HepG2 (cell line): ENCODE data around the gene FAM174C. TPM values are rescaled to one million over a fixed set of nuclear protein-coding genes. Genes with fewer than 3 reads are reported as not detected.

ENCODE experiments used
- AGO2 ChIP-seq: fragments of 200-400 bp; formaldehyde crosslinking; optimal IDR thresholded peaks from 2 replicates; pipeline ENCODE3; 2017; ENCODE audit warnings: mild to moderate bottlenecking, low read depth, low read length, moderate library complexity
- ARID3A ChIP-seq: IDR thresholded peaks from 2 replicates; pipeline ENCODE4 v1.6.1; 2012; ENCODE audit warnings: low read depth, low read length, improper control_type of control experiment
- GATA4 ChIP-seq: sonication (generic); IDR thresholded peaks from 2 replicates; pipeline ENCODE4 v1.6.1; 2016; ENCODE audit warnings: antibody characterized with exemption, low read depth, borderline replicate concordance
- KAT2B ChIP-seq: fragments of 150-350 bp; IDR thresholded peaks from 2 replicates; pipeline ENCODE4 v1.6.1; 2014; ENCODE audit warnings: low read depth, low read length, borderline replicate concordance
- KMT2A ChIP-seq: sonication (generic); formaldehyde crosslinking; IDR thresholded peaks from 2 replicates; pipeline ENCODE4 v1.4.0; 2020; ENCODE audit warnings: missing genetic modification reagents
- MLX ChIP-seq: IDR thresholded peaks from 2 replicates; pipeline ENCODE4 v1.6.1; 2016
- NR2F1 ChIP-seq, 2 experiments: fragments of 450-650 bp in 1 of 2; formaldehyde crosslinking in 1 of 2; IDR thresholded peaks; 2 replicates each; pipeline versions ENCODE4 v1.5.0 to v1.6.1; 2016 to 2020; ENCODE audit warnings: mild to moderate bottlenecking in 1 of 2, missing compliant biosample characterization in 1 of 2, missing genetic modification reagents in 1 of 2, moderate library complexity in 1 of 2
- SKI ChIP-seq: fragments of 450-650 bp; IDR thresholded peaks from one replicate; pipeline ENCODE4 v1.6.1; 2018; ENCODE audit warnings: mild to moderate bottlenecking; ENCODE audit not compliant: partially characterized antibody
- SMARCC2 ChIP-seq: fragments of 450-650 bp; IDR thresholded peaks from 2 replicates; pipeline ENCODE4 v1.6.1; 2017; ENCODE audit warnings: antibody characterized with exemption, mild to moderate bottlenecking
- TEF ChIP-seq: sonication (generic); formaldehyde crosslinking; IDR thresholded peaks from 2 replicates; pipeline ENCODE4 v1.5.0; 2020; ENCODE audit warnings: missing genetic modification reagents
- USF2 ChIP-seq, 2 experiments: sonication (generic) in 1 of 2; formaldehyde crosslinking in 1 of 2; IDR thresholded peaks; 2 replicates each; pipeline versions ENCODE4 v1.5.1 to v1.6.1; 2011 to 2020; ENCODE audit warnings: borderline replicate concordance in 1 of 2, low read depth in 1 of 2, low read length in 1 of 2, mild to moderate bottlenecking in 1 of 2, missing genetic modification reagents in 1 of 2, moderate library complexity in 1 of 2
- ZBED4 ChIP-seq: sonication (generic); formaldehyde crosslinking; IDR thresholded peaks from 2 replicates; pipeline ENCODE4 v1.4.0; 2020; ENCODE audit warnings: missing genetic modification reagents, borderline replicate concordance
- ZBTB21 ChIP-seq: sonication (generic); formaldehyde crosslinking; IDR thresholded peaks from 2 replicates; pipeline ENCODE4 v1.4.0; 2020; ENCODE audit warnings: missing genetic modification reagents
- ZNF143 ChIP-seq: sonication (generic); formaldehyde crosslinking; IDR thresholded peaks from 2 replicates; pipeline ENCODE4 v1.4.0; 2020; ENCODE audit warnings: missing genetic modification reagents
- ZNF18 ChIP-seq: sonication (generic); formaldehyde crosslinking; IDR thresholded peaks from 2 replicates; pipeline ENCODE4 v1.8.0; 2022; ENCODE audit warnings: mild to moderate bottlenecking, missing genetic modification reagents; ENCODE audit not compliant: insufficient replicate concordance
- ZNF367 ChIP-seq: sonication (generic); formaldehyde crosslinking; IDR thresholded peaks from 2 replicates; pipeline ENCODE4 v1.4.0; 2020; ENCODE audit warnings: missing genetic modification reagents, borderline replicate concordance
- ZNF644 ChIP-seq: IDR thresholded peaks from 2 replicates; pipeline ENCODE4 v1.6.1; 2016; ENCODE audit warnings: low read depth
- polyA plus RNA-seq, 8 experiments: library from polyadenylated mRNA; depleted of rRNA in 3 of 8; stranded (reverse) in 7 of 8; unstranded in 1 of 8; fragments of >200 nt; fragmentation: Illumina TruSeq in 4 of 8; extraction: Trizol in 4 of 8; gene quantifications; 2 replicates each; pipeline versions ENCODE4 v1.2.1 to v1.2.3, GENCODE V29; 2011 to 2016; ENCODE audit warnings: low read depth in 4 of 8, missing spikeins in 1 of 8, mixed read lengths in 1 of 8; ENCODE audit not compliant: insufficient read depth in 1 of 8
- total RNA-seq, 5 experiments: library from RNA; depleted of rRNA; stranded (reverse); fragments of >200 nt; fragmentation: Illumina TruSeq; extraction: Trizol; gene quantifications; 2 replicates each; pipeline ENCODE4 v1.2.3, GENCODE V29; 2016; ENCODE audit warnings: low read depth in 1 of 5

The FAM174C gene
- total and polyA plus RNA-seq, 2 of the 13 experiments (the other 11 are each of a cell fraction or from before 2014, with no cell fraction given): 19.5 to 31.3 TPM

- TF ChIP-seq USF2 (IDR thresholded peaks at IDR 0.05; ENCODE audit: low read depth, low read length): peak; percentile 99
- TF ChIP-seq USF2 (CRISPR knock-in tag; IDR thresholded peaks at IDR 0.05; ENCODE audit: borderline replicate concordance): peak; percentile 97; the same call in 1 of the 2 replicates
- TF ChIP-seq SKI: peak; percentile 14
- no peak; the same call in 1 of the 2 replicates for TF ChIP-seq ZNF367
- TF ChIP-seq GATA4: no peak
- 0 out of 2 replicates have a peak, but pooled peaks have one; percentile 11 for TF ChIP-seq MLX (CRISPR knock-in tag)
- no peak for TF ChIP-seq SMARCC2
- no peak for TF ChIP-seq ZBED4 (CRISPR knock-in tag)
- no peak for TF ChIP-seq NR2F1 (CRISPR knock-in tag; IDR thresholded peaks at IDR 0.05)
- peak; percentile 97 for TF ChIP-seq AGO2
- no peak for TF ChIP-seq ARID3A
- TF ChIP-seq TEF (CRISPR knock-in tag): no peak
- TF ChIP-seq ZNF18: no peak
- peak; percentile 31; the same call in 1 of the 2 replicates for TF ChIP-seq ZBTB21 (CRISPR knock-in tag)
- peak; percentile 56; the same call in 1 of the 2 replicates for TF ChIP-seq KMT2A (CRISPR knock-in tag)
- TF ChIP-seq ZNF143 (CRISPR knock-in tag): peak; percentile 86
- no peak for TF ChIP-seq ZNF644
- TF ChIP-seq KAT2B: no peak
Measured at GRCh38 chr19:1275260-1275975, at the start of gene FAM174C (continued).
